DND-41 (cell line): Measurements from ENCODE around the gene RASL12.

Experiments
- ATAC-seq: fragments of 200-7000 bp; cut with Tn5 transposase; 3 replicates; pipeline ENCODE4 v1.9.1; 2021; ENCODE audit warnings: low read depth; ENCODE audit not compliant: insufficient read depth
- DNase-seq: peaks from one replicate; pipeline ENCODE4 v3.0.0-alpha.2; 2020
- H2AFZ ChIP-seq: 2 replicates; pipeline ENCODE4 v1.6.0; 2012; ENCODE audit warnings: low read depth, low read length
- H3K27ac ChIP-seq: 2 replicates; pipeline ENCODE4 v1.5.1; 2012; ENCODE audit warnings: low read length, inconsistent platforms
- H3K27me3 ChIP-seq: fragments of 200-600 bp; sonication (generic); 2 replicates; pipeline ENCODE4 v1.6.0; 2012; ENCODE audit warnings: low read length, mild to moderate bottlenecking, inconsistent platforms; ENCODE audit not compliant: insufficient read depth, poor library complexity
- H3K36me3 ChIP-seq: 2 replicates; pipeline ENCODE4 v1.5.1; 2012; ENCODE audit warnings: low read length, inconsistent platforms; ENCODE audit not compliant: insufficient read depth
- H3K4me1 ChIP-seq: 2 replicates; pipeline ENCODE4 v1.5.1; 2012; ENCODE audit warnings: mild to moderate bottlenecking, low read length; ENCODE audit not compliant: insufficient read depth
- H3K4me2 ChIP-seq: 2 replicates; pipeline ENCODE4 v1.6.0; 2012; ENCODE audit warnings: mild to moderate bottlenecking, moderate library complexity, low read length, inconsistent platforms; ENCODE audit not compliant: insufficient read depth
- H3K4me3 ChIP-seq, 2 experiments: fragments of 200-600 bp in 1 of 2; shearing (Covaris generic) in 1 of 2; 2 replicates each; pipeline ENCODE4 v1.5.1; 2012 to 2016; ENCODE audit warnings: inconsistent platforms in 2 of 2, low read length in 2 of 2, mild to moderate bottlenecking in 2 of 2, low read depth in 1 of 2, moderate library complexity in 1 of 2
- H3K79me2 ChIP-seq: 2 replicates; pipeline ENCODE4 v1.6.0; 2012; ENCODE audit warnings: low read length, inconsistent platforms; ENCODE audit not compliant: insufficient read depth
- H3K9ac ChIP-seq: 2 replicates; pipeline ENCODE4 v1.6.0; 2012; ENCODE audit warnings: low read depth, mild to moderate bottlenecking, inconsistent platforms, low read length, moderate library complexity
- H3K9me3 ChIP-seq: 2 replicates; pipeline ENCODE4 v1.5.1; 2012; ENCODE audit warnings: low read length, moderate library complexity, mild to moderate bottlenecking, inconsistent platforms; ENCODE audit not compliant: insufficient read depth, severe bottlenecking
- H4K20me1 ChIP-seq: 2 replicates; pipeline ENCODE4 v1.6.0; 2012; ENCODE audit warnings: low read length; ENCODE audit not compliant: insufficient read depth
- EZH2 ChIP-seq: IDR thresholded peaks from 3 replicates; pipeline ENCODE4 v1.6.1; 2012; ENCODE audit warnings: borderline replicate concordance, low read depth, mild to moderate bottlenecking, moderate library complexity, low read length, inconsistent platforms; ENCODE audit not compliant: severe bottlenecking
- TF ChIP-seq, protein P1 (sequence below): IDR thresholded peaks from 2 replicates; pipeline ENCODE4 v1.5.1; 2012; ENCODE audit warnings: borderline replicate concordance, low read length, moderate library complexity, mild to moderate bottlenecking; ENCODE audit not compliant: poor library complexity, severe bottlenecking; ENCODE audit errors: extremely low read depth

Gene RASL12

DNA sequence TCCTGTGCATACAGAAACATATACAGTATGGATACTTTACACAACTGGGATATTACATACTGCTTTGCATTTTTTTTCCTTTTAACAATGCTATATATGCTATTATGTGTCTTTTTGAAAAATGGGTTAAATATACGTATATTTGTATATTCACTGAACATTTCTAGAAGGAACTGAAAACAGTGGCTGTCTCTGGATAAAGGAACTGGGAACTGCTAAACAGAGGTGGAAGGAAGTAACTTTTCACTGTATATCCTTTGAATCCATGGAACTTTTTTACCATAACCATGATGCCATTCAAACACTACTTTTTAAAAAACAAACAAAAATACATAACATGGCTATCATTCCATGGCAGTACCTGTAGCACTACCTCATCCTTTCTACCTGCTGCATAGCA, 40.2 kb downstream of the RASL12 start:
- Histone ChIP-seq H3K4me1 (peaks cover 18% of the 10 kb centered on the region), H3K27ac (no peak overlapping the region; the same call in 1 of the 2 replicates), H3K9ac (peak overlapping the region; percentile 88; the same call in 1 of the 2 replicates), H4K20me1 (no peaks in the 10 kb centered on the region), H3K9me3 (no peaks in the 10 kb centered on the region), H2AFZ (no peak overlapping the region), H3K79me2 (peaks cover 13% of the 10 kb centered on the region), H3K4me2 (peak overlapping the region; percentile 93), H3K36me3 (peaks cover 19% of the 10 kb centered on the region), H3K4me3 (0 out of 4 replicates have a peak overlapping the region, but pooled peaks of 1 of the 2 experiments have one; percentile 97), H3K27me3 (no peaks in the 10 kb centered on the region)
- TF ChIP-seq, protein P1, sequence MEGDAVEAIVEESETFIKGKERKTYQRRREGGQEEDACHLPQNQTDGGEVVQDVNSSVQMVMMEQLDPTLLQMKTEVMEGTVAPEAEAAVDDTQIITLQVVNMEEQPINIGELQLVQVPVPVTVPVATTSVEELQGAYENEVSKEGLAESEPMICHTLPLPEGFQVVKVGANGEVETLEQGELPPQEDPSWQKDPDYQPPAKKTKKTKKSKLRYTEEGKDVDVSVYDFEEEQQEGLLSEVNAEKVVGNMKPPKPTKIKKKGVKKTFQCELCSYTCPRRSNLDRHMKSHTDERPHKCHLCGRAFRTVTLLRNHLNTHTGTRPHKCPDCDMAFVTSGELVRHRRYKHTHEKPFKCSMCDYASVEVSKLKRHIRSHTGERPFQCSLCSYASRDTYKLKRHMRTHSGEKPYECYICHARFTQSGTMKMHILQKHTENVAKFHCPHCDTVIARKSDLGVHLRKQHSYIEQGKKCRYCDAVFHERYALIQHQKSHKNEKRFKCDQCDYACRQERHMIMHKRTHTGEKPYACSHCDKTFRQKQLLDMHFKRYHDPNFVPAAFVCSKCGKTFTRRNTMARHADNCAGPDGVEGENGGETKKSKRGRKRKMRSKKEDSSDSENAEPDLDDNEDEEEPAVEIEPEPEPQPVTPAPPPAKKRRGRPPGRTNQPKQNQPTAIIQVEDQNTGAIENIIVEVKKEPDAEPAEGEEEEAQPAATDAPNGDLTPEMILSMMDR, result no peak
- TF ChIP-seq EZH2, result no peak
- ATAC-seq (no peak), DNase-seq (no peak)

DNA sequence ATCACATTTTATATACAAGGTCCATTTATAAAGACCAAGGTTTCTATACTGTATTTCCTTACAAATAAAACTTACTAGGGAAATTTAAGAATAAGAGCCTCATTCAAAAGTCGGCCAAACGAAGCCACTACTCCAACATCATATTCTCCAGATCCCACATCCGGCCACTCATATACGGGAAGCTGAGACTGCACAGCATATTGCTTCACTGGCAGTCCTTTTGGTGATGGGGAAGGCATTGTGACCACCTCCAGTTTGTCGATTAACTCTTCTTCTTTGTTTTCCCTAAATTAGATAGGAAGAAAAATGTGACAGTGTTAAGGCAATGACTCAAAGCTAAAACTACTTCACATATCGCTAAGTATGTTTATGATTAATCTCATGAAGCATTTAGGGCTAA, 41.0 kb downstream of the RASL12 start:
- no peaks in the 10 kb centered on the region for H4K20me1 ChIP-seq
- no peak for ATAC-seq
- no peak overlapping the region for H3K9ac ChIP-seq

DNA sequence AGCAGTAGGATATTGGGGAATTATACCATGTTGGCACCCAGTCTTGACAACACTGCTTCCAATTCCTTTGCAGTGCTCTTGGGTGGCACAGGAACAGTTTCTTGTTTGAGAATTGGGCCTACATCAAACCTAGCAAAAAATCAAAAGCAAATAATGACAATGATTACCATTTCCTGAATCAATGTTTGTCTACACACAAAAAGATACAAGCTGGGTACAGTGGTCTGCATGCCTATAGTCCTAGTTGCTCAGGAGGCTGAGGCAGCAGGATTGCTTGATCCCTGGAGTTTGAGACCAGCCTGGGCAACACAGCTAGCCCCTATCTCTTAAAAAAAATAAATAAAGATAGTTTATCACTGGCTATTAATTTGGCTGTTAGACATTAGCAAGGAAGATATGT, 46.3 kb downstream of the RASL12 start:
- Histone ChIP-seq H3K79me2 (no peaks in the 10 kb centered on the region), H3K27me3 (no peaks in the 10 kb centered on the region), H3K9ac (no peak overlapping the region), H3K36me3 (peaks cover 34% of the 10 kb centered on the region; the same call in 1 of the 2 replicates), H2AFZ (no peak overlapping the region), H3K4me3 (no peak overlapping the region), H3K27ac (no peak overlapping the region), H4K20me1 (no peaks in the 10 kb centered on the region), H3K9me3 (no peaks in the 10 kb centered on the region), H3K4me1 (no peaks in the 10 kb centered on the region), H3K4me2 (no peak overlapping the region)
- ATAC-seq (no peak), DNase-seq (no peak)
- TF ChIP-seq, protein P1, result no peak
- no peak for TF ChIP-seq EZH2

More for the DNA sequence above, 41.0 kb downstream of the RASL12 start:
- H3K36me3 ChIP-seq, result peaks cover 19% of the 10 kb centered on the region
- H3K4me1 ChIP-seq, result peaks cover 18% of the 10 kb centered on the region
- H2AFZ ChIP-seq, result no peak overlapping the region
- H3K9me3 ChIP-seq, result no peaks in the 10 kb centered on the region
- no peak for DNase-seq
- no peak overlapping the region for H3K4me2 ChIP-seq
- no peak overlapping the region for H3K27ac ChIP-seq
- TF ChIP-seq, protein P1, result no peak
- TF ChIP-seq EZH2, result no peak
- H3K79me2 ChIP-seq, result peaks cover 13% of the 10 kb centered on the region
- no peak overlapping the region for H3K4me3 ChIP-seq
- H3K27me3 ChIP-seq, result no peaks in the 10 kb centered on the region
